Measurements from ENCODE around the gene FXYD7. TPM values are rescaled to one million over a fixed set of nuclear protein-coding genes. Genes with fewer than 3 reads are reported as not detected.

The FXYD7 gene
- not detected for total RNA-seq

DNA sequence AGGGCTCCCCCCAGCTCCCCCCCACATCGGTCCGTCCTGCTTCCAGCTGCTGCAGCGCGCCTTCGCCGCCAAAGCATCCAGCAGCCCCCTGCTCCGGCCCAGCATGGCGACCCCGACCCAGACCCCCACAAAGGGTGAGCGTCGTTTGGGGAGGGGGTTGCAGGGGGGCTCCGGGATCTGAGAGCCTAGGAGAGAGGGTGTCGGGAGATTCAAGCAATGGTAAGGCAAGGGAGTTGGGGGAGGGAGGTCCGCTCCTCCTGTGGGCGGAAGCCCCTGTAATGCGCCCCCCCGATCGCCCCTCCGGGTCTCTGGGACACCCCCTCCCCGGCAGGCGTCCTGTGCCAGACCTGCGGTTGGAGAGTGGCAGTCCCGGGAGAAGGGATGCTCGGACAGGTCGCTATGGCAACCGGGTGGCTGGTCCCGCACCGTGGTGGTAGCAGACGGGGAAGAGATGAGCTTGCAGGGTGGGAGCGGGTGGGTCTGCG is at the start of gene FXYD7:
FXYD7 (plus strand) TSS at position 25 of the 485 bp plus-strand sequence; CDS start at position 104, 79 bp downstream.
- DNase-seq (ENCODE audit: low spot score): no peak
- no peak within 1 kb of the TSS for H3K4me3 ChIP-seq
- no peaks in the 10 kb centered on the region for H3K9me3 ChIP-seq
- TF ChIP-seq CTCF (IDR thresholded peaks at IDR 0.05): peak; percentile 3 to 9
- no peaks in the 10 kb centered on the region for H3K27me3 ChIP-seq
- peaks cover 0 to 57% of the 10 kb centered on the region in 2 donors for H3K4me1 ChIP-seq
- H3K27ac ChIP-seq: no peak within 1 kb of the TSS
- H3K36me3 ChIP-seq: no peaks in the 10 kb centered on the region

GRCh38 chr19:35093430-35093829 is 49.6 kb upstream of the FXYD7 start:
- peaks cover 0 to 10% of the 10 kb centered on the region in 2 donors for H3K4me1 ChIP-seq
- TF ChIP-seq CTCF (IDR thresholded peaks at IDR 0.05): no peak
- no peaks in the 10 kb centered on the region for H3K27me3 ChIP-seq
- no peak for DNase-seq (ENCODE audit: low spot score)
- no peaks in the 10 kb centered on the region for H3K9me3 ChIP-seq
- no peaks in the 10 kb centered on the region for H3K36me3 ChIP-seq
- no peak overlapping the region for H3K4me3 ChIP-seq
- H3K27ac ChIP-seq: no peak overlapping the region

GRCh38 chr19:35093941-35094647 is 49.0 kb upstream of the FXYD7 start:
- H3K27ac ChIP-seq: no peak overlapping the region
- H3K4me3 ChIP-seq: no peak overlapping the region
- no peaks in the 10 kb centered on the region for H3K27me3 ChIP-seq
- TF ChIP-seq CTCF (IDR thresholded peaks at IDR 0.05): no peak
- peaks cover 0 to 15% of the 10 kb centered on the region in 2 donors for H3K4me1 ChIP-seq
- no peaks in the 10 kb centered on the region for H3K9me3 ChIP-seq
- no peak for DNase-seq (ENCODE audit: low spot score)
- no peaks in the 10 kb centered on the region for H3K36me3 ChIP-seq

- H3K4me1 ChIP-seq: peaks cover 0 to 15% of the 10 kb centered on the region in 2 donors
- H3K27me3 ChIP-seq: no peaks in the 10 kb centered on the region
- no peak for DNase-seq (ENCODE audit: low spot score)
- TF ChIP-seq CTCF (IDR thresholded peaks at IDR 0.05): no peak
- H3K9me3 ChIP-seq: no peaks in the 10 kb centered on the region
- H3K36me3 ChIP-seq: no peaks in the 10 kb centered on the region
- no peak overlapping the region for H3K27ac ChIP-seq
- H3K4me3 ChIP-seq: no peak overlapping the region
Measured at GRCh38 chr19:35094656-35095055, 48.4 kb upstream of the FXYD7 start.

- peaks cover 0 to 8% of the 10 kb centered on the region in 2 donors for H3K4me1 ChIP-seq
- TF ChIP-seq CTCF (IDR thresholded peaks at IDR 0.05): no peak
- no peak overlapping the region for H3K27ac ChIP-seq
- no peaks in the 10 kb centered on the region for H3K9me3 ChIP-seq
- no peak overlapping the region for H3K4me3 ChIP-seq
- no peaks in the 10 kb centered on the region for H3K27me3 ChIP-seq
- DNase-seq (ENCODE audit: low spot score): no peak
- no peaks in the 10 kb centered on the region for H3K36me3 ChIP-seq
Measured at GRCh38 chr19:35095667-35096368, 47.2 kb upstream of the FXYD7 start.
